Stimulated activated CD4-positive, alpha-beta T cell treated with anti-CD3 and anti-CD28 coated beads, Interleukin-2, amount 100 ng/mL, for 24 hours (primary cell): ENCODE results near the gene OR5I1.
"Not testable (repeated sequence)": the region's sequence is repeated elsewhere in the genome, so short reads cannot be mapped to it uniquely, and the experiment has no call there.

ENCODE experiments used
- DNase-seq, 2 donors: peaks; one replicate each; pipeline ENCODE4 v3.0.0-alpha.2; 2020

OR5I1 gene

GRCh38 chr11:55936300-55936699 is at the start of gene OR5I1:
Gene OR5I1, minus strand, starts transcription at chr11:55936400. Its CDS starts 0 bp downstream, at chr11:55936400.
- no peak for DNase-seq

GRCh38 chr11:55970935-55971334 is 34.7 kb upstream of the OR5I1 start:
- DNase-seq: no peak

DNA sequence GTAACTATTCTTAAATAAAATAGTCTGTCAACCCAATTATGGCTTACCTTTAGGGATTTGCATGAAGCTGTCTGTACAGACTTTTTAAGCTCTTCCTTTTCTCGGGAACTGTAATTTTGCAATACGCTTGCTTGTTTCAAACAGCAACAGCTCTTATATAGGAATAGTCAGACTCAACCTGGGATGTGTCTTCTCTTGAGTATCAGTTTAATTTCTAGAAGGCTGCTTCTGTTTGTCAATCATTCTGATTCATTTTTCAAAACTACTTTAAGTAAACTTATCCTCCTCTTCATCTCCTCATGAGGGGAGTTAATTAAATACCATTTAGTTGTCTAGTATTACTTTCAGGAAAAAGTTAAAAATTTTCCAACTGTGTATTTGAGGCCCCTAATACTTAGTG is 33.6 kb upstream of the OR5I1 start, which contains the start of gene OR10AG1:
TSS of gene OR10AG1 (minus strand) at position 101 of the 400 bp plus-strand sequence. CDS start at position 63, 38 bp downstream.
- no peak for DNase-seq

GRCh38 chr11:55967914-55968313 is 31.7 kb upstream of the OR5I1 start:
- no peak for DNase-seq

- DNase-seq: no peak
Measured at GRCh38 chr11:55966391-55966790, 30.2 kb upstream of the OR5I1 start.

DNA sequence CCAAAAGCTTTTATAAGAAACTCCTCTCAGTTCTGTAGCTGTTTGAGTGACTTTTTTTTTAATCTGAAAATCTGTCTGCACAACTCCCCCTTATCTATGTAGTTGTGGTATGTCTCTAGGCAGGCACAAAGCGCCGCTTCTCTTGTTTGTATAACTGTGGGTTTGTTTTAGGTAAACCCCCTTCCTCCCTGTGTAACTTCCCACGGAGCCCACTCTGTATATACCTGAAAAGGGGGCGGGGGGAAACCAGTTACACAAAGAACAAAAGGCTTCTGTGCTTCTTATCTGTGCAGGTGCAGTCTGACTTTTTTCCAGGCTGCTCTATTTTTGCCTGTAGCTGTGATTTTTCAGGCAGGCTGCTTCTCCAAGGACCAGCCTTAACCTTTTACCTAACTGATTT is 20.3 kb upstream of the OR5I1 start:
- DNase-seq: no peak

GRCh38 chr11:55949330-55949729 is 13.1 kb upstream of the OR5I1 start:
- DNase-seq: no peak

DNA sequence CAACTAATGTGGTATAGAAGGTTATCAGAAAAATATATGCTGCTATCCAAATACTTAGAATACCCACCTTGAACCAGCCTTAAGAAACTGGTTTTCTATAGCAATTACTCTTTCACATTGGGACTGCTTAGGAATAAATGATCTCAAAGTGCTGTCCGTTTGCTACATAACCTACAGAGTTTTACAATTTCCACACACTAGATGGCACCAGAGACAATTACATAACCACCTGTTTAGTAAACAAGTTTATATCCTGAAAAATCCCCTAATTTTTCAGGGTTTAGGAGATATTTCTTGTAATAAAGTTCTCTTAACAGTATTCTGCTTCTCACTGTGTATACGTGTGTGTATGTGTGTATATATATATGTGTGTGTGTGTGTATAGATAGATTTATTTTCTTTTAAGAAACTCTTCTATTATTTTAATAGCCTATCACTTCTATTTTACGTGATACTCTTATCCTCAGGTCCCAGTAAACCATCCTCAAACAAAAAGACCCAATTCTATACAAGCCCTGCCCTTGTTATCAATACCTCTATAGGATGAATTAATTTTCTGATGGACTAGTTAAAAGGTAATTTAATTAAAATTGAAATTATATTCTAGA is 6.7 kb upstream of the OR5I1 start:
- DNase-seq: no peak

DNA sequence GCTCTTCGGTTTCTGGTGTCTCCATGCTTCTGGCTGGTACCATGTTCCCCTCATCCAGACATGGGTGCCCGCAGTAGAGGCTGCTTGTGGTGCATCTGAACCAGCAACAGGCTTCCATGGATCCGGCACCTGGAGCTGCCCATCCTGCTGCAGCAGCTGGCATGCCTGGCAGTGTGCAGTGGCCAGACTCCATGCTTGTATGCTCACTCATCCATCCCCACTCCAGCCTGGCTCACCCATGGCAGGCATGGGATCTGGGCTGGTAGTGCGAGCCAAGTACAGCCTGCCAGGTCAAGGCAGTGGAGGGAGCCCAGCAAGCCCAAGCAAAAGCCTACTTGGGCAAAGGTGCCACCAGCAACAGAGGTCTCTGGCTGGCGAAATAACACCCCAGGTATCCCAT is 15.7 kb downstream of the OR5I1 start:
- no peak for DNase-seq

- DNase-seq: no peak
Measured at GRCh38 chr11:55914482-55914881, 21.7 kb downstream of the OR5I1 start, which contains the start of gene OR5W2. Gene OR5W2, minus strand, starts transcription at chr11:55914582. Its CDS starts 0 bp downstream, at chr11:55914582.

DNA sequence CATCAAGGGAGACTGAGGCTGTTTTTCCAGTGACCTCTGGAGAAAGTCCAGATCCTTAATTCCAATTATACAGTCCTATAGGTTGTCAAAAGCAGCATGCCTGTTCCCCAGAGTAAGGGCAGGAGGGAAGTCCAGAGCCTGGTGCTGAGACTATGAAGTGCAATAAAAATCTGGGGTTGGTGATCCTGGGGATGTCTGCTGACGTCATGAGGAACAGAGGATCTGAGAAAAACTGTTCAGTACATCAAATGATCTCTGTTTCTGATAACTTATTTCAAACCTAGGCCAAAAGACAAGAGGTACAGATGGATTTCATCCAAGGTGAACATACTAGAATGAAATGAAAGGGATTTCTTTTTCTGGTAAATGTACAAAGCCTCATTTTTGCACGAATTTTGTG is 33.9 kb downstream of the OR5I1 start:
- no peak for DNase-seq

DNA sequence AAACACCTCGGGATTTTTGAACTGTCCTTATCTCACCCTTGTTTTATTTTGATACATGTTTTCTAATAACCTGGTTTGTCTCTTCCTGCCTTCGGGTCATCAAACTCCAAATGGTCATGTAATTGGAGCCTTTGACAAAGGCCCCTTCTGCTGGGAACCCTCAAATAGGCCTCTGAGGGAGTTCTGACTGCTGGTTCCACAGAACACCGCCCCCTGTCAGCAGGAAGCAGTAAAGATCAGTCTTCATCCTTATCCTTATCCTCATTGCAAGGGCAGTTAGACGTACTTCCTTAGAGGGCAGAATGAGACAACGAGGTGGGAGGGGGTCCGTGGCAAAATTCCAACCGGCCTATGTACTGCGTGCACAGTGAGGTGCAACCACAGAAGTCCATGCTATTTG is 41.0 kb downstream of the OR5I1 start:
- no peak for DNase-seq

- DNase-seq: not testable (repeated sequence)
Measured at GRCh38 chr11:55885481-55885880, 50.7 kb downstream of the OR5I1 start.
